Left ventricle myocardium inferior (tissue), 1 donor: ENCODE results near the gene PFDN1. TPM values are rescaled to one million over a fixed set of nuclear protein-coding genes. Genes with fewer than 3 reads are reported as not detected.

Experiments
- DNase-seq: peaks from one replicate; pipeline ENCODE4 v3.0.0-alpha.2; 2020
- H3K27ac ChIP-seq: fragments of 200-600 bp; replicated peaks from 2 replicates; pipeline ENCODE4 v1.8.0; 2021
- H3K27me3 ChIP-seq: fragments of 200-600 bp; 2 replicates; pipeline ENCODE4 v1.8.0; 2021; ENCODE audit warnings: low read depth
- H3K36me3 ChIP-seq: fragments of 200-600 bp; 2 replicates; pipeline ENCODE4 v1.8.0; 2021
- H3K4me1 ChIP-seq: fragments of 200-600 bp; 2 replicates; pipeline ENCODE4 v1.8.0; 2021
- H3K4me3 ChIP-seq: fragments of 200-600 bp; 2 replicates; pipeline ENCODE4 v1.8.0; 2021; ENCODE audit warnings: mild to moderate bottlenecking, moderate library complexity
- H3K9me3 ChIP-seq: fragments of 200-600 bp; replicated peaks from 2 replicates; pipeline ENCODE4 v1.8.0; 2021
- intact Hi-C: fragments of 100-400 bp; cut with micrococcal nuclease; formaldehyde crosslinking; loops from one replicate; pipeline ENCODE4 v1.11.0; 2022
- total RNA-seq: library from RNA; stranded (reverse); fragmentation: NEBNext Ultra II Directional; extraction: Animal tissue kit (Norgen Biotek cat#: 25700); gene quantifications from one replicate; pipeline ENCODE4 v1.2.1, GENCODE V29; 2021
- TF ChIP-seq, protein P1 (sequence below): fragments of 200-600 bp; IDR thresholded peaks from 2 replicates; pipeline ENCODE4 v1.8.0; 2021; ENCODE audit warnings: antibody characterized with exemption, mild to moderate bottlenecking, borderline replicate concordance
- donor health status: DM: no; HTN: yes; CAD: no; lungs with severe emphysema.

PFDN1 gene
- total RNA-seq, 1 donor from 2014 or later: 68.7 TPM

DNA sequence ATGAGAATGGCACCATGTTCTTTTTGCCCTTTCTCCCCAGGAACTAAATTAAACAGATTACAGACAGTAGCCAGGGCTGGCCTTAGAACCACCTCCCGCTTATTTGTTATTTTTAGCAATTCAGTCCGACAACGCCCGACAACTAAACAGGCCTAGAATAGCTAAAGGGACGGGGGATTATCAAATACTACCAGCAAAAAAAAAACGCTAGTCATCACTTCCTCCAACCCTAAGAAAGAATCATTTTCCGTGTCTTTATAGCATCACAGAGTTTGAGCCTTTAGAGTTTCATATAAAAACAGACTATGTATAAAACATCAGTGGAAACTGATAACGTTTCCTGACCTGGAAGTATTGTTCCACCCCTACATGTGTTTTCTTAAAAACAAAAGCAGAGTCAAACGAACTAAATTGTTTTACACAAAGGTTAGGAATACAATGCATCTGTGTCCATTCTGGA is 35.3 kb downstream of the PFDN1 start:
- Histone ChIP-seq H3K4me3 (peak overlapping the region; percentile 46), H3K4me1 (peaks cover 64% of the 10 kb centered on the region), H3K36me3 (no peaks in the 10 kb centered on the region), H3K27me3 (no peaks in the 10 kb centered on the region), H3K27ac (peak overlapping the region; percentile 87), H3K9me3 (no peaks in the 10 kb centered on the region)
- no peak for DNase-seq
- TF ChIP-seq, protein P1, sequence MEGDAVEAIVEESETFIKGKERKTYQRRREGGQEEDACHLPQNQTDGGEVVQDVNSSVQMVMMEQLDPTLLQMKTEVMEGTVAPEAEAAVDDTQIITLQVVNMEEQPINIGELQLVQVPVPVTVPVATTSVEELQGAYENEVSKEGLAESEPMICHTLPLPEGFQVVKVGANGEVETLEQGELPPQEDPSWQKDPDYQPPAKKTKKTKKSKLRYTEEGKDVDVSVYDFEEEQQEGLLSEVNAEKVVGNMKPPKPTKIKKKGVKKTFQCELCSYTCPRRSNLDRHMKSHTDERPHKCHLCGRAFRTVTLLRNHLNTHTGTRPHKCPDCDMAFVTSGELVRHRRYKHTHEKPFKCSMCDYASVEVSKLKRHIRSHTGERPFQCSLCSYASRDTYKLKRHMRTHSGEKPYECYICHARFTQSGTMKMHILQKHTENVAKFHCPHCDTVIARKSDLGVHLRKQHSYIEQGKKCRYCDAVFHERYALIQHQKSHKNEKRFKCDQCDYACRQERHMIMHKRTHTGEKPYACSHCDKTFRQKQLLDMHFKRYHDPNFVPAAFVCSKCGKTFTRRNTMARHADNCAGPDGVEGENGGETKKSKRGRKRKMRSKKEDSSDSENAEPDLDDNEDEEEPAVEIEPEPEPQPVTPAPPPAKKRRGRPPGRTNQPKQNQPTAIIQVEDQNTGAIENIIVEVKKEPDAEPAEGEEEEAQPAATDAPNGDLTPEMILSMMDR: no peak
- intact Hi-C loops: no loop called here

DNA sequence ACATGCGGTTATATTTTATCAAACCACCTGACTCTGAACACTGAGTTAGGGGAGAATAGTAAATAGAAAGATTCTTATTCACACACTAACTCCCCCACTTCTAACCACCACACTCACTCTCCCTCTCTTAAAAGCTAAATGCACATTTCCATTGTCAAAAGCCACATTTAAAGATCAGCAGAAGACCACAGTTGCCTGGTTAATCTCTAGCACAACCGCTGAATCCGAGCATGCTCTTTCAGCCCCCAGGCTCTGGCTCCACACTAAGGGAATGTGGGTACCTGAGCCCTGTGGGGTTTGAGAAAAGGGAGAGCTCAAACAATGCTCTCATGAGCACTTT is 35.7 kb downstream of the PFDN1 start:
- no peaks in the 10 kb centered on the region for H3K36me3 ChIP-seq
- no peak for DNase-seq
- no peaks in the 10 kb centered on the region for H3K27me3 ChIP-seq
- intact Hi-C loops: no loop called here
- H3K27ac ChIP-seq: peak overlapping the region; percentile 87
- peaks cover 66% of the 10 kb centered on the region for H3K4me1 ChIP-seq
- TF ChIP-seq, protein P1: no peak
- peak overlapping the region; percentile 46 for H3K4me3 ChIP-seq
- no peaks in the 10 kb centered on the region for H3K9me3 ChIP-seq

DNA sequence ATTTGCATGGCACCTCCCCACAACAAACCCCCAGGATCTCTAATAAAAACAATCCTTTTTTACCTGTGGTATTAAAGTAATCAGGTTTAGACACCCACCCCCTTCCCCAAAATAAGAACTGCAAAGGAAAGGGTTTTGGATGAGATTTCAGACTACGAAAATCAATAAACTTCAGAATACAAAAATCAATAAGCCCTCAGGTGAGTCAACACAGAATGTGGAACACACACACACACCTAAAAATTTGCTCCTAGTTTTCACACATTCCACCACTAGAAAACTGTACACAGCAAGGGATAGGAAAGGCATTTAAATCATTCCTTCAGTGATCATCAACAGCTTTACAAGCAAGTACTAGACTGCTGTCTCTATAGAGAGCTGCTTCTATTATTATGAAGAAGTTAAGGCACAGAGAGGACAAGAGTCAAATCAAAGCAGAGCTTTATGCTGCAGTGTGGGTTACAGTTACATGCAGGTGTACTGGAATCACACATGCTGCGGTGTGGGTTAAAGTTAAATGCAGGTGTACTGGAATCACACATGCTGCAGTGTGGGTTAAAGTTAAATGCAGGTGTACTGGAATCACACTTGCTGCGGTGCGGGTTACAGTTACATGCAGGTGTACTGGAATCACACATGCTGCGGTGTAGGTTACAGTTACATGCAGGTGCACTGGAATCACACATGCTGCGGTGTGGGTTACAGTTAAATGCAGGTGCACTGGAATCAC is 36.3 kb downstream of the PFDN1 start:
- Histone ChIP-seq H3K4me3 (no peak overlapping the region), H3K9me3 (no peaks in the 10 kb centered on the region), H3K27me3 (no peaks in the 10 kb centered on the region), H3K27ac (peak overlapping the region; percentile 87), H3K36me3 (no peaks in the 10 kb centered on the region), H3K4me1 (peaks cover 71% of the 10 kb centered on the region)
- TF ChIP-seq, protein P1: no peak
- no peak for DNase-seq
- intact Hi-C loops: no loop called here

DNA sequence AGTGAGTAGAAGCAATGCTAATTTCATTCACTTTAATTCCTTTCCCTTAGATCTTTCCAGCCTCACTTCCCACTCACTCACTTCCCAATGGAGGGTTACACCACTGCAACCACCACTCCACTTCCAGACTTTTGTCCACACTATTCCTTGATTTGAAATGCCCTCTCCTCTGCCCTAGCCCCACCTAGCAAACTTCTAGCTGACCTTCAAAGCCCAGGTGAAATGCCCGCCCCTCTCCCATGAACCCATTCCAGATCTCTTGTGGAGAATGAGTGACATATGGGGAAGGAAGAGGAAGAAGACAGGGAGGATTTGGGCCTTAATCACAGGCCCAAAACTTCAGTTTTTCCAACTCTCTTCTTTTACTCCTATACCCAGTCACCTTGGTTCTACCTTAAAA is 37.1 kb downstream of the PFDN1 start:
- peak overlapping the region; percentile 87 for H3K27ac ChIP-seq
- intact Hi-C loops: no loop called here
- H3K4me3 ChIP-seq: no peak overlapping the region
- peaks cover 79% of the 10 kb centered on the region for H3K4me1 ChIP-seq
- no peaks in the 10 kb centered on the region for H3K9me3 ChIP-seq
- no peaks in the 10 kb centered on the region for H3K27me3 ChIP-seq
- no peaks in the 10 kb centered on the region for H3K36me3 ChIP-seq
- TF ChIP-seq, protein P1: no peak
- no peak for DNase-seq

DNA sequence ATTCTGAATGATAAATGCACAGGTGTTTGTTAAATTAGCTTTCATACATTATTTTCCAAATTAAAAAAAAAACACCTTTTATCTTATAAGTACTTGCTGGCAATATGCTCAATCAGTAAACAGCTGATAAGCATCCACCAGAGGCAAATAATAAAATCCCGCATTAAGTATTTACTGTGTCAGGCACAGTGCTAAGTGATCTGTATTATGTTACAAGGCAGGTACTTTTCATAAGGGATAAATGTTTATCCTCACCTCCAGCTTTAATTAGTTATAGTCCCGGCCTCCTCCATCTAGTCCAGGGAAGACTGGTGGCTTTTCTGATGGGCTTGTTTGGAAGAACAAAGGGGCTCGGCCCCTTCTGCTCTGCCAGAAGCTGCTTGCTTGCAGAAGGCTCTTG is 40.1 kb downstream of the PFDN1 start:
- H3K9me3 ChIP-seq: no peaks in the 10 kb centered on the region
- intact Hi-C loops: no loop called here
- H3K27me3 ChIP-seq: no peaks in the 10 kb centered on the region
- H3K36me3 ChIP-seq: peaks cover 5% of the 10 kb centered on the region
- TF ChIP-seq, protein P1: no peak
- H3K4me3 ChIP-seq: no peak overlapping the region
- peaks cover 85% of the 10 kb centered on the region for H3K4me1 ChIP-seq
- H3K27ac ChIP-seq: peak overlapping the region; percentile 85
- DNase-seq: no peak
